Measurements from ENCODE around the gene CFAP77.

CFAP77 gene

GRCh38 chr9:132487980-132488535 lies 78.0 kb downstream of the CFAP77 start:
- no peak for TF ChIP-seq CTCF (IDR thresholded peaks at IDR 0.05; ENCODE audit: insufficient read depth, low read length, poor library complexity, severe bottlenecking)
- no peak overlapping the region for H3K4me3 ChIP-seq (replicated peaks; ENCODE audit: low read depth, low read length)
- no peak for DNase-seq (ENCODE audit: extremely low read depth, insufficient read length)
- H3K36me3 ChIP-seq (ENCODE audit: control insufficient read depth, insufficient read depth, low read length), result no peaks in the 10 kb centered on the region
- peaks cover 7% of the 10 kb centered on the region for H3K27me3 ChIP-seq (replicated peaks; ENCODE audit: control insufficient read depth, insufficient read depth, low read length)

GRCh38 chr9:132488626-132489025 lies 78.6 kb downstream of the CFAP77 start:
- no peak overlapping the region for H3K4me3 ChIP-seq (replicated peaks; ENCODE audit: low read depth, low read length)
- H3K27me3 ChIP-seq (replicated peaks; ENCODE audit: control insufficient read depth, insufficient read depth, low read length), result peaks cover 6% of the 10 kb centered on the region
- no peak for TF ChIP-seq CTCF (IDR thresholded peaks at IDR 0.05; ENCODE audit: insufficient read depth, low read length, poor library complexity, severe bottlenecking)
- no peaks in the 10 kb centered on the region for H3K36me3 ChIP-seq (ENCODE audit: control insufficient read depth, insufficient read depth, low read length)
- no peak for DNase-seq (ENCODE audit: extremely low read depth, insufficient read length)

GRCh38 chr9:132489536-132489935 lies 79.5 kb downstream of the CFAP77 start:
- TF ChIP-seq CTCF (IDR thresholded peaks at IDR 0.05; ENCODE audit: insufficient read depth, low read length, poor library complexity, severe bottlenecking), result no peak
- DNase-seq (ENCODE audit: extremely low read depth, insufficient read length), result no peak
- peaks cover 6% of the 10 kb centered on the region for H3K27me3 ChIP-seq (replicated peaks; ENCODE audit: control insufficient read depth, insufficient read depth, low read length)
- H3K4me3 ChIP-seq (replicated peaks; ENCODE audit: low read depth, low read length), result no peak overlapping the region
- no peaks in the 10 kb centered on the region for H3K36me3 ChIP-seq (ENCODE audit: control insufficient read depth, insufficient read depth, low read length)

- Histone ChIP-seq H3K36me3 (ENCODE audit: control insufficient read depth, insufficient read depth, low read length) (no peaks in the 10 kb centered on the region), H3K4me3 (replicated peaks; ENCODE audit: low read depth, low read length) (no peak overlapping the region), H3K27me3 (replicated peaks; ENCODE audit: control insufficient read depth, insufficient read depth, low read length) (peaks cover 2% of the 10 kb centered on the region)
- TF ChIP-seq CTCF (IDR thresholded peaks at IDR 0.05; ENCODE audit: insufficient read depth, low read length, poor library complexity, severe bottlenecking), result no peak
- no peak for DNase-seq (ENCODE audit: extremely low read depth, insufficient read length)
These were observed 84.8 kb downstream of the CFAP77 start for GRCh38 chr9:132494857-132495256.

GRCh38 chr9:132497731-132498130 lies 87.7 kb downstream of the CFAP77 start:
- no peak for DNase-seq (ENCODE audit: extremely low read depth, insufficient read length)
- no peaks in the 10 kb centered on the region for H3K36me3 ChIP-seq (ENCODE audit: control insufficient read depth, insufficient read depth, low read length)
- peaks cover 3% of the 10 kb centered on the region for H3K27me3 ChIP-seq (replicated peaks; ENCODE audit: control insufficient read depth, insufficient read depth, low read length)
- TF ChIP-seq CTCF (IDR thresholded peaks at IDR 0.05; ENCODE audit: insufficient read depth, low read length, poor library complexity, severe bottlenecking), result no peak
- H3K4me3 ChIP-seq (replicated peaks; ENCODE audit: low read depth, low read length), result no peak overlapping the region

Data from GM06990 (cell line).